SKM-1 treated with dmso at 0.1 percent for 144 hours (cell line): ENCODE results near the gene SKI.
A peak's percentile ranks its signal among the peaks of the same experiment; 100 is the strongest.

Experiments
- DNase-seq: peaks from one replicate; lab custom pipeline; 2025; ENCODE audit not compliant: unreplicated experiment; lab: John Stamatoyannopoulos, UW

SKI gene

GRCh38 chr1:2194319-2194897 is 33.7 kb upstream of the SKI start, which contains the start of gene FAAP20:
TSS of gene FAAP20 (minus strand) at chr1:2194772. CDS start at chr1:2194749, 23 bp downstream.
- peak; percentile 49 for DNase-seq

- DNase-seq: peak; percentile 85
Observed at GRCh38 chr1:2194898-2195673, 33.0 kb upstream of the SKI start.

GRCh38 chr1:2195785-2196184 is 32.3 kb upstream of the SKI start:
- DNase-seq: no peak

GRCh38 chr1:2196901-2197638 is 31.0 kb upstream of the SKI start:
- no peak for DNase-seq

- no peak for DNase-seq
Observed at GRCh38 chr1:2197707-2198165, 30.4 kb upstream of the SKI start.

GRCh38 chr1:2198571-2198970 is 29.5 kb upstream of the SKI start:
- no peak for DNase-seq

GRCh38 chr1:2199042-2199810 is 28.9 kb upstream of the SKI start:
- DNase-seq: peak; percentile 28

GRCh38 chr1:2200308-2200943 is 27.7 kb upstream of the SKI start:
- DNase-seq: no peak

GRCh38 chr1:2201062-2201461 is 27.1 kb upstream of the SKI start:
- DNase-seq: no peak

- DNase-seq: no peak
Observed at GRCh38 chr1:2202008-2202575, 26.0 kb upstream of the SKI start.

GRCh38 chr1:2202843-2203601 is 25.1 kb upstream of the SKI start:
- no peak for DNase-seq

GRCh38 chr1:2203671-2204414 is 24.3 kb upstream of the SKI start:
- DNase-seq: no peak

- peak; percentile 79 for DNase-seq
Observed at GRCh38 chr1:2204415-2205190, 23.5 kb upstream of the SKI start.

- peak; percentile 73 for DNase-seq
Observed at GRCh38 chr1:2205191-2205952, 22.7 kb upstream of the SKI start.

- no peak for DNase-seq
Observed at GRCh38 chr1:2206813-2207487, 21.2 kb upstream of the SKI start.

- no peak for DNase-seq
Observed at GRCh38 chr1:2208309-2209239, 19.5 kb upstream of the SKI start.
